Smooth muscle cell (in vitro differentiated cells): Measurements from ENCODE around the gene SLC34A3. TPM values are rescaled to one million over a fixed set of nuclear protein-coding genes. Genes with fewer than 3 reads are reported as not detected.
A peak's percentile ranks its signal among the peaks of the same experiment; 100 is the strongest.

Experiments used
- DNase-seq: peaks from one replicate; lab custom pipeline; 2025; ENCODE audit not compliant: unreplicated experiment; lab: John Stamatoyannopoulos, UW
- H2AFZ ChIP-seq: fragments of 200-600 bp; sonication (generic); 2 replicates; pipeline ENCODE4 v1.6.0; 2016; ENCODE audit warnings: antibody characterized with exemption, low read depth, mild to moderate bottlenecking
- H3F3A ChIP-seq: fragments of 200-600 bp; sonication (generic); 2 replicates; pipeline ENCODE4 v1.6.0; 2017; ENCODE audit warnings: antibody characterized with exemption, low read depth
- H3K27ac ChIP-seq: fragments of 200-600 bp; sonication (generic); 2 replicates; pipeline ENCODE4 v1.5.1; 2016; ENCODE audit warnings: low read depth, mild to moderate bottlenecking
- H3K27me3 ChIP-seq: fragments of 200-600 bp; sonication (generic); 2 replicates; pipeline ENCODE4 v1.6.1; 2016; ENCODE audit warnings: low read depth, mild to moderate bottlenecking
- H3K36me3 ChIP-seq: fragments of 200-600 bp; sonication (generic); 2 replicates; pipeline ENCODE4 v1.5.1; 2016; ENCODE audit warnings: low read depth
- H3K4me1 ChIP-seq: fragments of 200-600 bp; sonication (generic); 2 replicates; pipeline ENCODE4 v1.5.1; 2016; ENCODE audit warnings: low read depth
- H3K4me2 ChIP-seq: fragments of 200-600 bp; sonication (generic); 2 replicates; pipeline ENCODE4 v1.6.0; 2016; ENCODE audit warnings: mild to moderate bottlenecking
- H3K4me3 ChIP-seq: fragments of 200-600 bp; sonication (generic); 2 replicates; pipeline ENCODE4 v1.5.1; 2016; ENCODE audit warnings: mild to moderate bottlenecking
- H3K79me2 ChIP-seq: fragments of 200-600 bp; sonication (generic); 2 replicates; pipeline ENCODE4 v1.6.0; 2016; ENCODE audit warnings: low read depth, mild to moderate bottlenecking
- H3K9ac ChIP-seq: fragments of 200-600 bp; sonication (generic); 2 replicates; pipeline ENCODE4 v1.6.0; 2016; ENCODE audit warnings: low read depth
- H3K9me3 ChIP-seq: fragments of 200-600 bp; sonication (generic); replicated peaks from 2 replicates; pipeline ENCODE4 v1.5.1; 2016; ENCODE audit warnings: low read depth
- H4K20me1 ChIP-seq: fragments of 200-600 bp; sonication (generic); 2 replicates; pipeline ENCODE4 v1.6.0; 2016; ENCODE audit warnings: low read depth
- CTCF ChIP-seq: fragments of 200-600 bp; sonication (generic); IDR thresholded peaks from 2 replicates; pipeline ENCODE4 v1.5.1; 2017; ENCODE audit warnings: borderline replicate concordance, mild to moderate bottlenecking, antibody characterized with exemption; ENCODE audit not compliant: insufficient read depth, poor library complexity, severe bottlenecking
- WGBS: methylation state at CpG from one replicate; pipeline ENCODE4 v1.1.7; 2016; ENCODE audit warnings: low lambda C conversion rate; 5-methylcytosine and 5-hydroxymethylcytosine counted together
- polyA plus RNA-seq: library from polyadenylated mRNA; unstranded; fragments of >200 nt; fragmentation: Nextera tagmentation; extraction: Ambion mirVana; gene quantifications from 2 replicates; pipeline ENCODE4 v1.2.1, GENCODE V29; 2016
- total RNA-seq: library from RNA; depleted of rRNA; stranded (reverse); fragments of >200 nt; gene quantifications from 2 replicates; pipeline ENCODE4 v1.2.3, GENCODE V29; 2014

The SLC34A3 gene
- total and polyA plus RNA-seq, 2 experiments from 2014 or later = not detected

DNA sequence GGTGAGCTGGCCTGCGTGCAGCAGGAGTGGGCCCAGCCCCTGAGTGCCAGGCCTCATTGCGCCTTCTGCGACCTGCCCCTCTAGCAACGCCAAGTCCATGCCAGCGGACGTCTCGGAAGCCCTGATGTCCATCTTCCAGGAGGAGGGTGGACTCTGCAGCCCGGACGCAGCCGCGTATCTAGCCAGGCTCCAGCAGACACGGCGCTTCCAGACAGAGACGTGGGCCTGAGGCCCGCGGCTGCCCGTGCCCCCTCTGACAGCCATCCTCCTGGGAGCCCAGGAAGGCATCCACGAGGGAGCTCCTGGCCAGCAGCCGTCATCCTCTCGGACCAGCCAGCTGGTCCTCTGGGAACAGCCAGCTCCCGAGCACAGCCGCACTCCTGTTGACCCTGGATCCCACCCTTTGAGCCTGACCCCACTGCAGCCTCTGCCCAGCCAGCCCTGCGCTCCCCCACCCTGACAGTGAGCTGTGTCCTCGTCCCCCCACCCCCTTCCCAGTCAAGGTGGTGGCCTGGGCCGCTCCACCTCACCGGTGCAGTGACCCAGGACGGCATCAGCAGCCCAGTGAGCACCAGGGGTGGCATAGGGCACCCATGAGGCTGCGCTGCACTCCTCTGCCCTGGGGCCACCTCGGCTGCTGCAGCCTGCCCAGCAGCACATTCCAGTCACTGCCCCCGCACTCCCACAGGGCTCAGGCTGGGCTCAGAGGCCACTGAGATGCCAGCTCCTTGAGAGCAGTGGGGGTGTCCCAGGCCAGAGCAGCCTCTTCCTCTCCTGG is 14.3 kb upstream of the SLC34A3 start:
- H4K20me1 ChIP-seq = no peaks in the 10 kb centered on the region
- WGBS = 93% methylated on average over 25 of the region's 30 CpGs
- H3K4me1 ChIP-seq = no peaks in the 10 kb centered on the region
- H3K4me2 ChIP-seq = peak overlapping the region; percentile 70
- no peaks in the 10 kb centered on the region for H3K79me2 ChIP-seq
- no peaks in the 10 kb centered on the region for H3K36me3 ChIP-seq
- no peak overlapping the region for H3K27ac ChIP-seq
- H3K9ac ChIP-seq = no peak overlapping the region
- no peaks in the 10 kb centered on the region for H3K27me3 ChIP-seq
- no peak for TF ChIP-seq CTCF
- DNase-seq = no peak
- no peak overlapping the region for H2AFZ ChIP-seq
- no peak overlapping the region for H3K4me3 ChIP-seq
- no peaks in the 10 kb centered on the region for H3F3A ChIP-seq
- no peaks in the 10 kb centered on the region for H3K9me3 ChIP-seq

DNA sequence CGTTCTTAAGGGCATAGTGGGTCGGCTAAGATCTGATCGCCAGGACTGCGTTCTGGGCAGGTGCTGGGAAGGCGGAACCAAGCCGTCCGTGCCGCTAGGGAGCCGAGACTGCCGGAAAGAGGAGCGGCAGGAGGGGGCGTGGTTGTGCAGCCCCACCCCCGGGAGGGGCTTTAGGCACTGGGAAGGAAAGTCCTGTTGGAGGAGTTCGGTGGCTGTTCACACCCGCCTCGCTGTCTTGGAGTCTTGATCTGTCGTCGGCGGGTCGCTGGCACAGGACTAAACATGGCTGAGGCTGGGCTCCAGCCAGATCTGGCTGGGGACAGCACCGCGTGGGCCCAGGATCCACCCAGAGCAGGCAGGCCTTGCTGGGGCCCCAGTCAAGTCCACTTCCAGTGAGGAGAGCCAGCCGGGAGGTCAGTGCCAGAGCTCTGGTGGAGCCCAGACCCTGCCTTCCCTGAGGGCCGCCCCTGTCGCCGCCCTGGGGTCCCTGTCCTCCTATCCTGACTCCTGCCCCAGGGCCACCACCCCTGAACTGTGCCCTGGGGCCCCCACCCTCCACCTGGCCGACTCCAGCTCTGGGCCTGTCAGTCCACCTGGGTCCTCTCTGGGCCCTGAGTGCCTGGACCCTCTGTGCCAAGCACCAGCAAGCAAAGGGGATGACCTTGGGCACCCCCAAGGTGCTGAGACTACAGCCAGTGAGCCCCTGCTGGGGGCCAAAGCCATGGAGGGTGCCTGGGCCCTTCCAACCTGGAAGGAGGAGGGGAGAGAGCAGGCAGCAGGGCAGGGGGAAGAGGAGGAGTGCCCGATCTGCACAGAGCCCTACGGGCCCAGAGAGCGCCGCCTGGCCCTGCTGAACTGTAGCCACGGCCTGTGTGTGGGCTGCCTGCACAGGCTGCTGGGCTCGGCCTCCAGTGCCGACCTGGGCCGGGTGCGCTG is 13.2 kb upstream of the SLC34A3 start:
- Histone ChIP-seq H2AFZ (no peak overlapping the region), H3F3A (no peaks in the 10 kb centered on the region), H3K79me2 (no peaks in the 10 kb centered on the region), H3K36me3 (no peaks in the 10 kb centered on the region), H3K27ac (peak overlapping the region; percentile 19), H3K9me3 (no peaks in the 10 kb centered on the region), H3K4me2 (peak overlapping the region; percentile 70), H3K9ac (no peak overlapping the region), H3K4me3 (peak overlapping the region; percentile 28), H3K4me1 (peaks cover 3% of the 10 kb centered on the region), H3K27me3 (no peaks in the 10 kb centered on the region), H4K20me1 (no peaks in the 10 kb centered on the region)
- peak; percentile 21 for DNase-seq
- WGBS = 52% methylated on average over 33 of the region's 36 CpGs
- TF ChIP-seq CTCF = no peak

- Histone ChIP-seq H3K79me2 (no peaks in the 10 kb centered on the region), H3K27ac (peak overlapping the region; percentile 2), H3K4me2 (peak overlapping the region; percentile 33), H3K36me3 (no peaks in the 10 kb centered on the region), H3K9ac (no peak overlapping the region), H3K4me1 (peaks cover 8% of the 10 kb centered on the region), H3K4me3 (no peak overlapping the region), H3K9me3 (no peaks in the 10 kb centered on the region), H4K20me1 (no peaks in the 10 kb centered on the region), H3K27me3 (no peaks in the 10 kb centered on the region), H2AFZ (no peak overlapping the region), H3F3A (no peaks in the 10 kb centered on the region)
- 94% methylated on average over 29 of the region's 30 CpGs for WGBS
- no peak for TF ChIP-seq CTCF
- no peak for DNase-seq
Observed at GRCh38 chr9:137218212-137218753, 12.4 kb upstream of the SLC34A3 start.
